H9 (cell line): ENCODE data around the gene LRP1B. TPM values are rescaled to one million over a fixed set of nuclear protein-coding genes. Genes with fewer than 3 reads are reported as not detected.

Source experiments
- DNase-seq: peaks from one replicate; pipeline ENCODE4 v3.0.0-alpha.2; 2017
- H2AFZ ChIP-seq: one replicate; pipeline ENCODE4 v1.6.1; 2013; ENCODE audit warnings: mild to moderate bottlenecking, low read length, control low read depth, moderate library complexity
- H2AK5ac ChIP-seq: 2 replicates; pipeline ENCODE4 v1.6.1; 2013; ENCODE audit warnings: low read length, control low read depth, mixed read lengths; ENCODE audit not compliant: insufficient read length
- H2BK120ac ChIP-seq: one replicate; pipeline ENCODE4 v1.6.1; 2013; ENCODE audit warnings: low read depth, mild to moderate bottlenecking, low read length, control low read depth, inconsistent platforms; ENCODE audit not compliant: poor library complexity, severe bottlenecking
- H2BK12ac ChIP-seq: 2 replicates; pipeline ENCODE4 v1.6.1; 2013; ENCODE audit warnings: low read length, control low read depth, mixed read lengths, low read depth; ENCODE audit not compliant: insufficient read length
- H2BK15ac ChIP-seq: 2 replicates; pipeline ENCODE4 v1.6.1; 2013; ENCODE audit warnings: low read depth, low read length, control low read depth
- H2BK20ac ChIP-seq: one replicate; pipeline ENCODE4 v1.6.1; 2013; ENCODE audit warnings: low read depth, mild to moderate bottlenecking, low read length, control low read depth, inconsistent platforms; ENCODE audit not compliant: poor library complexity, severe bottlenecking
- H2BK5ac ChIP-seq: 2 replicates; pipeline ENCODE4 v1.6.1; 2013; ENCODE audit warnings: low read length, control low read depth, mixed read lengths; ENCODE audit not compliant: insufficient read length
- H3K14ac ChIP-seq: 2 replicates; pipeline ENCODE4 v1.6.1; 2013; ENCODE audit warnings: low read length, control low read depth; ENCODE audit not compliant: insufficient read depth
- H3K18ac ChIP-seq: 2 replicates; pipeline ENCODE4 v1.6.1; 2013; ENCODE audit warnings: low read depth, mild to moderate bottlenecking, mixed read lengths, low read length, control low read depth; ENCODE audit not compliant: insufficient read length
- H3K23ac ChIP-seq: 2 replicates; pipeline ENCODE4 v1.6.1; 2013; ENCODE audit warnings: low read length, control low read depth, mixed read lengths, low read depth; ENCODE audit not compliant: insufficient read length
- H3K23me2 ChIP-seq: 2 replicates; pipeline ENCODE4 v1.6.1; 2013; ENCODE audit warnings: low read depth, mild to moderate bottlenecking, mixed read lengths, low read length, control low read depth; ENCODE audit not compliant: insufficient read length, poor library complexity, severe bottlenecking
- H3K27ac ChIP-seq: 2 replicates; pipeline ENCODE4 v1.5.1; 2013; ENCODE audit warnings: low read length, control low read depth, mixed read lengths, low read depth; ENCODE audit not compliant: insufficient read length
- H3K27me3 ChIP-seq: 2 replicates; pipeline ENCODE4 v1.6.1; 2013; ENCODE audit warnings: low read length, control low read depth, inconsistent platforms; ENCODE audit not compliant: insufficient read depth
- H3K4ac ChIP-seq: 2 replicates; pipeline ENCODE4 v1.6.1; 2013; ENCODE audit warnings: low read depth, mild to moderate bottlenecking, control low read depth, inconsistent platforms, low read length, moderate library complexity
- H3K4me1 ChIP-seq: 2 replicates; pipeline ENCODE4 v1.6.1; 2013; ENCODE audit warnings: low read length, control low read depth, inconsistent platforms; ENCODE audit not compliant: insufficient read depth
- H3K4me2 ChIP-seq: 2 replicates; pipeline ENCODE4 v1.6.1; 2013; ENCODE audit warnings: low read length, control low read depth, mixed read lengths; ENCODE audit not compliant: insufficient read length, insufficient read depth
- H3K56ac ChIP-seq: 2 replicates; pipeline ENCODE4 v1.6.1; 2013; ENCODE audit warnings: low read depth, mild to moderate bottlenecking, mixed read lengths, low read length, control low read depth; ENCODE audit not compliant: insufficient read length
- H3K79me1 ChIP-seq: 2 replicates; pipeline ENCODE4 v1.6.1; 2013; ENCODE audit warnings: low read depth, mild to moderate bottlenecking, moderate library complexity, low read length, control low read depth, inconsistent platforms; ENCODE audit not compliant: insufficient read depth, poor library complexity, severe bottlenecking
- H3K79me2 ChIP-seq: 2 replicates; pipeline ENCODE4 v1.6.1; 2013; ENCODE audit warnings: low read length, control low read depth, inconsistent platforms; ENCODE audit not compliant: insufficient read depth
- H3K9ac ChIP-seq: 2 replicates; pipeline ENCODE4 v1.6.1; 2013; ENCODE audit warnings: low read length, control low read depth, mixed read lengths; ENCODE audit not compliant: insufficient read length; ENCODE audit errors: extremely low read depth
- H3K9me3 ChIP-seq: one replicate; pipeline ENCODE4 v1.6.1; 2013; ENCODE audit warnings: low read depth, low read length, inconsistent platforms; ENCODE audit not compliant: control insufficient read depth
- H3T11ph ChIP-seq: one replicate; pipeline ENCODE4 v1.6.1; 2013; ENCODE audit warnings: mild to moderate bottlenecking, low read length, control low read depth, inconsistent platforms
- H4K20me1 ChIP-seq: one replicate; pipeline ENCODE4 v1.6.1; 2013; ENCODE audit not compliant: control insufficient read depth, insufficient read length, insufficient read depth
- H4K5ac ChIP-seq: 2 replicates; pipeline ENCODE4 v1.6.1; 2013; ENCODE audit warnings: low read depth, mild to moderate bottlenecking, mixed read lengths, low read length, control low read depth; ENCODE audit not compliant: insufficient read length
- H4K8ac ChIP-seq: replicated peaks from 2 replicates; pipeline ENCODE4 v1.6.1; 2013; ENCODE audit warnings: low read length, control low read depth, mixed read lengths, low read depth; ENCODE audit not compliant: insufficient read length
- H4K91ac ChIP-seq: 2 replicates; pipeline ENCODE4 v1.6.1; 2013; ENCODE audit warnings: low read depth, mild to moderate bottlenecking, moderate library complexity, mixed read lengths, low read length, control low read depth; ENCODE audit not compliant: insufficient read length
- H3K27ac Mint-ChIP-seq, 3 experiments: 2 replicates in 2 of 3; 3 replicates in 1 of 3; pipeline ENCODE4 v1.8.0; 2020 to 2021; ENCODE audit warnings: mixed read lengths in 3 of 3, mild to moderate bottlenecking in 1 of 3, moderate library complexity in 1 of 3
- H3K27me3 Mint-ChIP-seq: 2 replicates; pipeline ENCODE4 v1.8.0; 2021; ENCODE audit warnings: low read depth, mild to moderate bottlenecking, moderate library complexity, mixed read lengths
- H3K36me3 Mint-ChIP-seq, 3 experiments: 2 replicates in 2 of 3; 3 replicates in 1 of 3; pipeline ENCODE4 v1.8.0; 2020 to 2021; ENCODE audit warnings: low read depth in 3 of 3, mixed read lengths in 3 of 3; ENCODE audit not compliant: insufficient read depth in 1 of 3
- H3K4me1 Mint-ChIP-seq, 2 experiments: 2 replicates each; pipeline ENCODE4 v1.8.0; 2020; ENCODE audit warnings: mixed read lengths in 2 of 2
- H3K4me3 Mint-ChIP-seq, 2 experiments: 2 replicates in 1 of 2; 3 replicates in 1 of 2; pipeline ENCODE4 v1.8.0; 2020 to 2021; ENCODE audit warnings: mild to moderate bottlenecking in 2 of 2, mixed read lengths in 2 of 2, moderate library complexity in 1 of 2
- H3K9me3 Mint-ChIP-seq, 2 experiments: 2 replicates in 1 of 2; 3 replicates in 1 of 2; pipeline ENCODE4 v1.8.0; 2020; ENCODE audit warnings: mild to moderate bottlenecking in 2 of 2, mixed read lengths in 2 of 2, moderate library complexity in 1 of 2
- CTCF ChIP-seq: fragments of 200-600 bp; sonication (generic); conservative IDR thresholded peaks from 3 replicates; pipeline ENCODE4 v1.8.0; 2021; ENCODE audit warnings: antibody characterized with exemption, mild to moderate bottlenecking
- WGBS: extraction: QIAGEN DNeasy Blood & Tissue Kit; methylation state at CpG from one replicate; pipeline ENCODE4 v1.1.7; 2013; ENCODE audit warnings: missing lambda C conversion rate, low lambda C conversion rate, mixed read lengths; ENCODE audit not compliant: insufficient read length; ENCODE audit errors: extremely low coverage; 5-methylcytosine and 5-hydroxymethylcytosine counted together
- total RNA-seq: library from RNA; stranded (reverse); gene quantifications from 2 replicates; pipeline ENCODE4 v1.2.1, GENCODE V29; 2021

LRP1B gene
- total RNA-seq, 1 experiment from 2014 or later = not detected

- Histone ChIP-seq H4K8ac (no peak overlapping the region), H3K4me1 (no peaks in the 10 kb centered on the region)
- DNase-seq = no peak
Measured at GRCh38 chr2:141923657-141924056, 207.2 kb downstream of the LRP1B start.

More at GRCh38 chr2:141923657-141924056, 207.2 kb downstream of the LRP1B start:
- Histone ChIP-seq H3K79me1 (no peaks in the 10 kb centered on the region), H2BK20ac (no peak overlapping the region), H3K56ac (no peak overlapping the region), H3K79me2 (no peaks in the 10 kb centered on the region), H2BK15ac (no peak overlapping the region), H3K4ac (no peak overlapping the region), H3K18ac (no peak overlapping the region), H3K9me3 (no peaks in the 10 kb centered on the region), H4K20me1 (no peaks in the 10 kb centered on the region), H4K5ac (no peak overlapping the region), H3K4me2 (no peak overlapping the region), H3T11ph (no peak overlapping the region), H2BK5ac (no peak overlapping the region), H3K14ac (no peak overlapping the region), H2AFZ (no peak overlapping the region), H2AK5ac (no peak overlapping the region), H3K27ac (no peak overlapping the region), H3K23me2 (no peaks in the 10 kb centered on the region), H3K23ac (no peak overlapping the region), H3K9ac (no peak overlapping the region), H3K27me3 (no peaks in the 10 kb centered on the region), H4K91ac (no peak overlapping the region), H2BK120ac (no peak overlapping the region), H2BK12ac (no peak overlapping the region)
- Mint-ChIP-seq H3K36me3 (no peaks in the 10 kb centered on the region), H3K27me3 (no peaks in the 10 kb centered on the region), H3K4me1 (no peaks in the 10 kb centered on the region), H3K4me3 (no peak overlapping the region), H3K9me3 (no peaks in the 10 kb centered on the region; a peak in 1 of 5 replicates), H3K27ac (no peak overlapping the region)
- no CpG with 5 or more reads among the region's 1 CpG for WGBS
- no peak for TF ChIP-seq CTCF
